ENCODE results near the gene TIE1. TPM values are rescaled to one million over a fixed set of nuclear protein-coding genes. Genes with fewer than 3 reads are reported as not detected.

TIE1 gene
- total RNA-seq, 1 experiment from 2014 or later = 1.2 TPM

GRCh38 chr1:43304314-43304681 is 3.5 kb downstream of the TIE1 start:
- peaks cover 23 to 30% of the 10 kb centered on the region in 2 experiments for H3K4me1 Mint-ChIP-seq
- TF ChIP-seq CTCF (conservative IDR thresholded peaks at IDR 0.05) = no peak

More at GRCh38 chr1:43304314-43304681, 3.5 kb downstream of the TIE1 start:
- H3K4ac ChIP-seq (ENCODE audit: low read depth, low read length) = no peak overlapping the region
- H4K5ac ChIP-seq (ENCODE audit: insufficient read length, low read depth, low read length) = no peak overlapping the region
- no peaks in the 10 kb centered on the region for H3K23me2 ChIP-seq (ENCODE audit: insufficient read length, low read depth, low read length, poor library complexity, severe bottlenecking)
- H2BK120ac ChIP-seq (ENCODE audit: low read depth, low read length, poor library complexity, severe bottlenecking) = no peak overlapping the region
- Mint-ChIP-seq H3K27me3 (ENCODE audit: low read depth) (peaks cover 16% of the 10 kb centered on the region), H3K4me3 (no peak overlapping the region; a peak in 1 of 5 replicates), H3K27ac (peak overlapping the region in 1 of 3 experiments; percentile 15; a peak in 2 of 7 replicates), H3K36me3 (ENCODE audit: insufficient read depth in 1 of 3, low read depth in 3 of 3) (no peaks in the 10 kb centered on the region; a peak in 1 of 7 replicates), H3K9me3 (no peaks in the 10 kb centered on the region)
- H3K4me2 ChIP-seq (ENCODE audit: insufficient read depth, insufficient read length, low read length) = no peak overlapping the region
- H3K23ac ChIP-seq (ENCODE audit: insufficient read length, low read depth, low read length) = no peak overlapping the region
- no peak overlapping the region for H3K9ac ChIP-seq (ENCODE audit: extremely low read depth, insufficient read length, low read length)
- H3K27me3 ChIP-seq (ENCODE audit: insufficient read depth, low read length) = no peaks in the 10 kb centered on the region
- H2AK5ac ChIP-seq (ENCODE audit: insufficient read length, low read length) = no peak overlapping the region
- H2BK20ac ChIP-seq (ENCODE audit: low read depth, low read length, poor library complexity, severe bottlenecking) = no peak overlapping the region
- no peak overlapping the region for H4K91ac ChIP-seq (ENCODE audit: insufficient read length, low read depth, low read length)
- no peak overlapping the region for H3K14ac ChIP-seq (ENCODE audit: insufficient read depth, low read length)
- H2BK12ac ChIP-seq (ENCODE audit: insufficient read length, low read depth, low read length) = no peak overlapping the region
- WGBS (ENCODE audit: extremely low coverage, insufficient read length, low lambda C conversion rate) = no CpG with 5 or more reads among the region's 8 CpGs
- H3K79me2 ChIP-seq (ENCODE audit: insufficient read depth, low read length) = no peaks in the 10 kb centered on the region
- H2BK5ac ChIP-seq (ENCODE audit: insufficient read length, low read length) = no peak overlapping the region
- no peak overlapping the region for H3T11ph ChIP-seq (ENCODE audit: low read length)
- H3K27ac ChIP-seq (ENCODE audit: insufficient read length, low read depth, low read length) = no peak overlapping the region
- no peaks in the 10 kb centered on the region for H3K79me1 ChIP-seq (ENCODE audit: insufficient read depth, low read depth, low read length, poor library complexity, severe bottlenecking)
- no peak overlapping the region for H2BK15ac ChIP-seq (ENCODE audit: low read depth, low read length)
- H3K4me1 ChIP-seq (ENCODE audit: insufficient read depth, low read length) = no peaks in the 10 kb centered on the region; the same call in 1 of the 2 replicates
- H4K8ac ChIP-seq (replicated peaks; ENCODE audit: insufficient read length, low read depth, low read length) = no peak overlapping the region
- no peak overlapping the region for H3K56ac ChIP-seq (ENCODE audit: insufficient read length, low read depth, low read length)
- H4K20me1 ChIP-seq (ENCODE audit: control insufficient read depth, insufficient read depth, insufficient read length) = no peaks in the 10 kb centered on the region
- H3K18ac ChIP-seq (ENCODE audit: insufficient read length, low read depth, low read length) = no peak overlapping the region
- H2AFZ ChIP-seq (ENCODE audit: low read length) = no peak overlapping the region
- no peaks in the 10 kb centered on the region for H3K9me3 ChIP-seq (ENCODE audit: control insufficient read depth, low read depth, low read length)
- no peak for DNase-seq
